ENCODE results near the gene SUSD1. TPM values are rescaled to one million over a fixed set of nuclear protein-coding genes. Genes with fewer than 3 reads are reported as not detected.

Gene SUSD1
- total and polyA plus RNA-seq, 2 donors (not counting 1 experiment from before 2014, with no cell fraction given) = 5.7 to 7.5 TPM

DNA sequence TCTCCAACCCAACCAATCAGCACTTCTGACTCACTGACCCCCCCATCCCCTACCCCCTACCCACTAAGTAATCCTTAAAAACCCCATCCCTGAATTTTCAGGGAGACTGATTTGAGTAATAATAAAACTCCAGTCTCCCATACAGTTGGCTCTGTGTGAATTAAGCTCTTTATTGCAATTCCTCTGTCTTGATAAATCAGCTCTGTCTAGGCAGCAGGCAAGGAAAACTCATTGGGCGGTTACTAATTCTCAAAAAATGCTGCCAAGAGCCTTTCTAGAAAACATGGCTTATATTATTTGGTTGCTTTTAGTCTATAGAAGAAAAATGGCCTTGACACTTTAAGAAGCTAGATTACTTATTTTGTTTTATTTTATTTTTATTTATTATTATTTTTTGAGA is 131.7 kb downstream of the SUSD1 start:
- H3K27me3 Mint-ChIP-seq = no peaks in the 10 kb centered on the region
- H3K36me3 ChIP-seq (replicated peaks in 1 of 2; ENCODE audit: control extremely low read depth in 1 of 2, control insufficient read depth in 1 of 2, extremely low read depth in 1 of 2, insufficient read depth in 2 of 2, low read length in 1 of 2) = no peaks in the 10 kb centered on the region
- TF ChIP-seq, protein P1, sequence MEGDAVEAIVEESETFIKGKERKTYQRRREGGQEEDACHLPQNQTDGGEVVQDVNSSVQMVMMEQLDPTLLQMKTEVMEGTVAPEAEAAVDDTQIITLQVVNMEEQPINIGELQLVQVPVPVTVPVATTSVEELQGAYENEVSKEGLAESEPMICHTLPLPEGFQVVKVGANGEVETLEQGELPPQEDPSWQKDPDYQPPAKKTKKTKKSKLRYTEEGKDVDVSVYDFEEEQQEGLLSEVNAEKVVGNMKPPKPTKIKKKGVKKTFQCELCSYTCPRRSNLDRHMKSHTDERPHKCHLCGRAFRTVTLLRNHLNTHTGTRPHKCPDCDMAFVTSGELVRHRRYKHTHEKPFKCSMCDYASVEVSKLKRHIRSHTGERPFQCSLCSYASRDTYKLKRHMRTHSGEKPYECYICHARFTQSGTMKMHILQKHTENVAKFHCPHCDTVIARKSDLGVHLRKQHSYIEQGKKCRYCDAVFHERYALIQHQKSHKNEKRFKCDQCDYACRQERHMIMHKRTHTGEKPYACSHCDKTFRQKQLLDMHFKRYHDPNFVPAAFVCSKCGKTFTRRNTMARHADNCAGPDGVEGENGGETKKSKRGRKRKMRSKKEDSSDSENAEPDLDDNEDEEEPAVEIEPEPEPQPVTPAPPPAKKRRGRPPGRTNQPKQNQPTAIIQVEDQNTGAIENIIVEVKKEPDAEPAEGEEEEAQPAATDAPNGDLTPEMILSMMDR (IDR thresholded peaks at IDR 0.05) = no peak
- TF ChIP-seq EZH2 (IDR thresholded peaks at IDR 0.05; ENCODE audit: borderline replicate concordance, insufficient read depth, low read depth, low read length, poor library complexity, severe bottlenecking) = no peak
- H3K27ac ChIP-seq (ENCODE audit: low read length in 2 of 2) = no peak overlapping the region
- H3K27ac Mint-ChIP-seq = no peak overlapping the region
- no peak overlapping the region for H2AFZ ChIP-seq (ENCODE audit: insufficient read depth, low read depth, low read length, poor library complexity, severe bottlenecking)
- 100% methylated on average over 1 of the region's 1 CpG for WGBS (ENCODE audit: insufficient coverage)
- H4K20me1 ChIP-seq (ENCODE audit: control insufficient read depth, insufficient read depth, low read length, poor library complexity, severe bottlenecking) = no peaks in the 10 kb centered on the region
- no peak overlapping the region for H3K4me3 ChIP-seq (ENCODE audit: control extremely low read depth in 1 of 5, extremely low read depth in 1 of 5, insufficient read depth in 1 of 5, low read depth in 2 of 5, low read length in 4 of 5)
- no peak overlapping the region for H3K4me2 ChIP-seq (replicated peaks; ENCODE audit: low read depth, low read length, poor library complexity, severe bottlenecking)
- H3K4me3 Mint-ChIP-seq = no peak overlapping the region
- no peak for DNase-seq
- CTCF ChIA-PET = no interaction called here
- no peaks in the 10 kb centered on the region for H3K79me2 ChIP-seq (ENCODE audit: control insufficient read depth, insufficient read depth, low read length)
- ATAC-seq (ENCODE audit: low read depth) = no peak
- POLR2A ChIA-PET = no interaction called here
- no peaks in the 10 kb centered on the region for H3K27me3 ChIP-seq (replicated peaks in 1 of 4; ENCODE audit: control extremely low read depth in 1 of 4, control insufficient read depth in 3 of 4, insufficient read depth in 4 of 4, low read length in 3 of 4)
- H3K4me1 Mint-ChIP-seq = peaks cover 43% of the 10 kb centered on the region
- H3K9ac ChIP-seq (ENCODE audit: low read length) = no peak overlapping the region
- H3K9me3 ChIP-seq (ENCODE audit: control extremely low read depth in 1 of 3, control insufficient read depth in 2 of 3, insufficient read depth in 1 of 3, low read length in 2 of 3) = peaks cover 0 to 10% (median 3%) of the 10 kb centered on the region in 3 donors
- H3K9me3 Mint-ChIP-seq (ENCODE audit: insufficient read depth) = peaks cover 8% of the 10 kb centered on the region
- intact Hi-C loops (cut with micrococcal nuclease) = no loop called here
- H3K4me1 ChIP-seq (ENCODE audit: control insufficient read depth in 2 of 2, insufficient read depth in 2 of 2, low read length in 2 of 2) = peaks cover 31 to 35% of the 10 kb centered on the region in 2 donors

DNA sequence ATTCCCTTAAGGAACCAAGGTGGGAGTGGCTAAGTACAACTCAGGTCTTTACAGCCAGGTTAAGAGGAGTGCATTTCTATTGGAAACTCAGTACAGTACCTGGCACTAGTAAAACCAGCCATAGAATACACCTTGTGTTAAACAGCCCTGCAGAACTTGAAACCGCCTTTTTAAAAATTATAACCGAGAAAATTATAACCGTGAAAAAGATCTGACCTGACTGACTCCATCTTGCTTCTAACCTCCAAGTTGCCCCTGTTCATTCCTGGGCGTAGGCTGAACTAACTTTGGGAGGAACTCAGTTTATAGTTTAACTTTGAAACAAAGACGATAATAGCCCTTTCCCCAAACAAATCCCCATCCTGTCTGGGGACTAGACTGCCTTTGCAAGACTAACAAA is 132.3 kb downstream of the SUSD1 start:
- H3K9ac ChIP-seq (ENCODE audit: low read length) = no peak overlapping the region
- peaks cover 46% of the 10 kb centered on the region for H3K4me1 Mint-ChIP-seq
- H3K9me3 ChIP-seq (ENCODE audit: control extremely low read depth in 1 of 3, control insufficient read depth in 2 of 3, insufficient read depth in 1 of 3, low read length in 2 of 3) = peaks cover 0 to 7% (median 1%) of the 10 kb centered on the region in 3 donors

More for the DNA sequence above, 132.3 kb downstream of the SUSD1 start:
- intact Hi-C loops (cut with micrococcal nuclease) = no loop called here
- Histone ChIP-seq H3K27ac (ENCODE audit: low read length in 2 of 2) (no peak overlapping the region), H3K4me3 (ENCODE audit: control extremely low read depth in 1 of 5, extremely low read depth in 1 of 5, insufficient read depth in 1 of 5, low read depth in 2 of 5, low read length in 4 of 5) (no peak overlapping the region), H3K27me3 (replicated peaks in 1 of 4; ENCODE audit: control extremely low read depth in 1 of 4, control insufficient read depth in 3 of 4, insufficient read depth in 4 of 4, low read length in 3 of 4) (no peaks in the 10 kb centered on the region), H4K20me1 (ENCODE audit: control insufficient read depth, insufficient read depth, low read length, poor library complexity, severe bottlenecking) (no peaks in the 10 kb centered on the region), H3K79me2 (ENCODE audit: control insufficient read depth, insufficient read depth, low read length) (no peaks in the 10 kb centered on the region), H2AFZ (ENCODE audit: insufficient read depth, low read depth, low read length, poor library complexity, severe bottlenecking) (no peak overlapping the region), H3K36me3 (replicated peaks in 1 of 2; ENCODE audit: control extremely low read depth in 1 of 2, control insufficient read depth in 1 of 2, extremely low read depth in 1 of 2, insufficient read depth in 2 of 2, low read length in 1 of 2) (no peaks in the 10 kb centered on the region), H3K4me2 (replicated peaks; ENCODE audit: low read depth, low read length, poor library complexity, severe bottlenecking) (no peak overlapping the region), H3K4me1 (ENCODE audit: control insufficient read depth in 2 of 2, insufficient read depth in 2 of 2, low read length in 2 of 2) (peaks cover 35 to 40% of the 10 kb centered on the region in 2 donors)
- H3K4me3 Mint-ChIP-seq = no peak overlapping the region
- ChIA-PET CTCF (no interaction called here), POLR2A (no interaction called here)
- H3K9me3 Mint-ChIP-seq (ENCODE audit: insufficient read depth) = peaks cover 8% of the 10 kb centered on the region
- H3K27me3 Mint-ChIP-seq = no peaks in the 10 kb centered on the region
- ATAC-seq (ENCODE audit: low read depth) (no peak), DNase-seq (no peak)
- 100% methylated on average over 3 of the region's 5 CpGs for WGBS (ENCODE audit: insufficient coverage)
- H3K27ac Mint-ChIP-seq = no peak overlapping the region
- no peak for TF ChIP-seq EZH2 (IDR thresholded peaks at IDR 0.05; ENCODE audit: borderline replicate concordance, insufficient read depth, low read depth, low read length, poor library complexity, severe bottlenecking)
- TF ChIP-seq, protein P1 (IDR thresholded peaks at IDR 0.05) = no peak

Data from B cell (primary cell).